GM13976 (cell line): ENCODE data around the gene TMEM87A.
"Not testable (repeated sequence)": the region's sequence is repeated elsewhere in the genome, so short reads cannot be mapped to it uniquely, and the experiment has no call there.

Source experiments
- DNase-seq: peaks from one replicate; pipeline ENCODE4 v3.0.0; 2012; ENCODE audit warnings: low spot score
- in situ Hi-C: fragments of 300-500 bp; cut with MboI; formaldehyde crosslinking; loops from one replicate; pipeline ENCODE4 v1.12.0; 2022; ENCODE audit warnings: low sequenced_read_pairs, mixed read lengths, inconsistent platforms; ENCODE audit not compliant: unreplicated experiment
- TF ChIP-seq, protein P1 (sequence below): IDR thresholded peaks from 2 replicates; pipeline ENCODE4 v1.5.1; 2012; ENCODE audit warnings: borderline replicate concordance, mild to moderate bottlenecking; ENCODE audit not compliant: insufficient read depth; ENCODE audit errors: extremely low read depth, missing control alignments, control extremely low read depth

TMEM87A gene

DNA sequence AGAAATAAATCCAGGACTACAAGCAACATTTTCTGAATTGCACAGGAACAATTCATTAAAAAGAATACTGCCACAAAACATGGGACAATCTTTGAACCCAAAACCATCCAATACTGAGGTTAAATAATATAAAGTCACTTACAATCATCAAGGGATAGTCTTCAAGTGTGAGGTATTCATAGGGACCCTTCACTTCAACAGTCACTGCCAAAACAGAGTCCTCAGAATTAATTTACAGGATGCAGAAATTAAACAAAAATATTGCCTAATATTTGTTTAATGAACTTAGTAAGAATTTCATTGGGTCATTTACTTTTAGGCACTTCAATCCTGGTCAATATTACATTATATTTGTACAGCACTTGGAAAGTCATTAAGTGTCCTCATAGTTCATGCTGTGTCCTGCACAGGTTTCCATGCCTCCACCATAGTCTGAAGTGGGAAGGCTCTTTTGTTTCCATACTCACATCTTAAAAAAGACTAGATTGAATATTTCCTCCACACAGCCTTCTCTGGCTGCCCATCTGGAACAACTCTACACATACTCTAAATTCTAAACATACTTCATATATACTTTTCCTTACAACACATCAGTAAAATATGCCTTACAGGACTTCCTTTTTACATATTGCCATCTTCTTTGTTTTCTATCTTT is 33.6 kb downstream of the TMEM87A start:
- DNase-seq = no peak
- TF ChIP-seq, protein P1, sequence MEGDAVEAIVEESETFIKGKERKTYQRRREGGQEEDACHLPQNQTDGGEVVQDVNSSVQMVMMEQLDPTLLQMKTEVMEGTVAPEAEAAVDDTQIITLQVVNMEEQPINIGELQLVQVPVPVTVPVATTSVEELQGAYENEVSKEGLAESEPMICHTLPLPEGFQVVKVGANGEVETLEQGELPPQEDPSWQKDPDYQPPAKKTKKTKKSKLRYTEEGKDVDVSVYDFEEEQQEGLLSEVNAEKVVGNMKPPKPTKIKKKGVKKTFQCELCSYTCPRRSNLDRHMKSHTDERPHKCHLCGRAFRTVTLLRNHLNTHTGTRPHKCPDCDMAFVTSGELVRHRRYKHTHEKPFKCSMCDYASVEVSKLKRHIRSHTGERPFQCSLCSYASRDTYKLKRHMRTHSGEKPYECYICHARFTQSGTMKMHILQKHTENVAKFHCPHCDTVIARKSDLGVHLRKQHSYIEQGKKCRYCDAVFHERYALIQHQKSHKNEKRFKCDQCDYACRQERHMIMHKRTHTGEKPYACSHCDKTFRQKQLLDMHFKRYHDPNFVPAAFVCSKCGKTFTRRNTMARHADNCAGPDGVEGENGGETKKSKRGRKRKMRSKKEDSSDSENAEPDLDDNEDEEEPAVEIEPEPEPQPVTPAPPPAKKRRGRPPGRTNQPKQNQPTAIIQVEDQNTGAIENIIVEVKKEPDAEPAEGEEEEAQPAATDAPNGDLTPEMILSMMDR = no peak
- in situ Hi-C loops = no loop called here

DNA sequence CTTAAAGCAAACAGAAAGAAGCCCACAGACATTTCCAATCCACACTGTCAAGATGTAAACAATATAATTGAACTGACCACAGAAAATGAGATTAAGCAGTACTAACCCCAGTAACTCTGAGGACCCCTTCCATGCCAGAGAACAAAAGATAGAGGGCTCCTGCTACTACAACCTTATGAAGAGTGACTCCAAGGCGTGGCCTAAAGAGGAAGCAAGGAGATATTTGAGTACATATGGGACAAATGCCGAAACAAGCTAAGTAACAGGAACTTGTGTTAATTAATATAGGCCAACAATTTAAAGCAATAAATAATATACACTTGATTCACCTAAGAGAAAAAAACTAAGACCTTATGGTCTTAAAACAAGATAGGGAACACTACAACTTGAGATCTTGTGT is 40.1 kb downstream of the TMEM87A start:
- in situ Hi-C loops = no loop called here
- no peak for DNase-seq
- TF ChIP-seq, protein P1 = no peak

DNA sequence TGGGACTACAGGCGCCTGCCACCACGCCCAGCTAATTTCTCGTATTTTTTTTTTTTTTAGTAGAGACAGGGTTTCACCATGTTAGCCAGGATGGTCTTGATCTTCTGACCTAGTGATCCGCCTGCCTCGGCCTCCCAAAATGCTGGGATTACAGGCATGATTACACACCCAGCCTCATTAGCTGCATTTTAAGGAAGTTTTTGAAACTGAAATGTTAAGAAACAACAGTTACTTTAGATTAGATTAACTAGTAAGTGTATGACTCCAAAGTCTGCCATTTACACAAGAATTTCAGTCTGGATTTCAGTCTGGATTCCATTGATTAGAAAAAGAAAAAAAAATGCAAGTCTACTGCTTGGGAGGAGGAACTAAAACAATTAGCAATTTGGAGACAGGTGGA is 40.6 kb downstream of the TMEM87A start:
- in situ Hi-C loops = no loop called here
- DNase-seq = no peak

DNA sequence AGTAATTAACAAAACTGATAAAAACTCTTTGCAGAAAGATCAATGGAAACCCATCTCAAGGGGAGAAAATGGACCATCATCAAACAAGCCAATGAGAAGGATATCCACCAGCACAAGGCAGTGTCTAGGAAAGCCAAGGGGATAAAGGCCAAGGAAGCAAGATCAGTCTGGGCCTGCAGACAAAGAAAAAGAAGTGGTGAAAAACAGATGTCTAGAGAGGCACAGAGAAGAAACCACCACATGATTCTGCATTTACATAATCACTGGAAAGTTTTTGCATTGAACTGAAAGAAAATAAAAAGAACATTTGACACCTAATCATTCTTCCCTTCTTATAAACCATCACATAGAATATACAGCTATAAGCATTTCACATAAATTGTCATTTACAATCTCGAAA is 42.1 kb downstream of the TMEM87A start:
- in situ Hi-C loops = no loop called here
- DNase-seq = no peak
- TF ChIP-seq, protein P1 = no peak

More for the DNA sequence above, 40.6 kb downstream of the TMEM87A start:
- TF ChIP-seq, protein P1 = no peak

DNA sequence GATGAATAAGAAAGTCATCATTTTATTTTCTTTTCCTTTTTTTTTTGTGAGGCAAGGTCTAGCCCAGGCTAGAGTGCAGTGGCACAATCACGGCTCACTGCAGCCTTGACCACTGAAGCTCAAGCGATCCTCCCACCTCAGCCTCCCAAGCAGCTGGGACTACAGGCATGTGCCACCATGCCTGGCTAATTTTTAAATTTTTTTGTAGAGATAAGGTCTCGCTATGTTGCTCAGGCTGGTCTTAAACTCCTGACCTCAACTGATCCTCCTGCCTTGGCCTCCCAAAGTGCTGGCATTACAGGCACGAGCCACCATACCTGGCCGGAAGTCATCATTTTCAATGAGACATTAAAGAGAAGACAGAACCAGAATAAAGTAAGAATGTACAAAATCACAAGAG is 44.3 kb downstream of the TMEM87A start:
- not testable (repeated sequence) for DNase-seq

DNA sequence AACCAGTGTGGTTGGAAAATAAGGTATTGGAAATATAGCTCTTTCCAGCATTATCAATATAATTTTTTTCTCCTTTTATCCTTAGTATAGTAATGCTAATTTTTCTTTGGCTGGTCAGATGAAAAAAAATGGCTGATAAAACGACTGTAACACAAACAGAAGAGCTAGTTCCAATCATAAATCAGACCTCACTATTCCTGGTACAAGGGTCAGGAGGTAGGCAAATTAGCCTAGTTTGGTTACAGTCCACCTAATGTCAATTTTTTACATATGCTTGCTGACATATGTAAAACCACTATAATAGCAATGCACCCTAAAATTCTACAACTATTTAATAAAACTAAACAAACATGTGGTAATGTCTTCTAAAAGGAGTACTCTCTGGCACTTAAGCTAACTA is 45.2 kb downstream of the TMEM87A start:
- in situ Hi-C loops = no loop called here
- DNase-seq = no peak
- TF ChIP-seq, protein P1 = no peak

More for the DNA sequence above, 44.3 kb downstream of the TMEM87A start:
- in situ Hi-C loops = not testable (repeated sequence)

DNA sequence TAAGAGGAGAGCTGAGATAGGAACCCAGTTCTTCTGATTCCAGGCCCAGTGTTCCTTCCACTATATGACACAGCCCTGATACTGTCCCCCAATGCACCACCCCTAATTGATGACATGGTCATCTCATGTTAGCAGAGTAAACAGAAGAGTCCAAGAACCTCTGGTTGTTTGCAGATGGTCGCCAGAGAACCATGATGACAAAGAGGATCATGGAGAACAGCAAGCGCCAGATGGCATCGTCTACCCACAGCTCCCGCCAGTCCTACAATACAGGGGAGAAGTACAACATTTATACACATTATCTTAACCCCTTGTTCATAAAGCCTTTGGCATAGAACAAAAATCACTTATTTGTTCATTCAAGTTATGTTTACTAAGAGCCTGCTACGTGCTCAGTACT is 46.6 kb downstream of the TMEM87A start:
- TF ChIP-seq, protein P1 = no peak
- DNase-seq = no peak
- in situ Hi-C loops = no loop called here
